GM23338 (cell line): ENCODE measurements around the gene UNC93B1.

Experiments used
- CREB1 ChIP-seq: fragments of 250-450 bp; sonication (Bioruptor Pico); IDR thresholded peaks from 2 replicates; pipeline ENCODE4 v1.5.0; 2020; ENCODE audit warnings: low read depth, mild to moderate bottlenecking, moderate library complexity
- EZH2 ChIP-seq: fragments of 200-600 bp; sonication (generic); IDR thresholded peaks from one replicate; pipeline ENCODE4 v1.8.0; 2017; ENCODE audit warnings: antibody characterized with exemption, mild to moderate bottlenecking, low read depth; ENCODE audit not compliant: unreplicated experiment
- EZH2phosphoT487 ChIP-seq: fragments of 200-600 bp; sonication (generic); IDR thresholded peaks from one replicate; pipeline ENCODE4 v1.8.1; 2018; ENCODE audit warnings: antibody characterized with exemption; ENCODE audit not compliant: unreplicated experiment
- POLR2AphosphoS5 ChIP-seq: IDR thresholded peaks from 2 replicates; pipeline ENCODE4 v1.6.1; 2016; ENCODE audit warnings: antibody characterized with exemption, low read depth
- ZNF331 ChIP-seq: fragments of 250-450 bp; sonication (Bioruptor Pico); IDR thresholded peaks from 2 replicates; pipeline ENCODE4 v1.5.0; 2020; ENCODE audit warnings: low read depth, mild to moderate bottlenecking, moderate library complexity
- TF ChIP-seq, protein P1 (sequence below), 2 experiments: fragments of 200-600 bp in 1 of 2; sonication (generic) in 1 of 2; conservative IDR thresholded peaks; 2 replicates each; pipeline versions ENCODE4 v1.5.1 to v1.6.1; 2016 to 2017; ENCODE audit warnings: antibody characterized with exemption in 2 of 2, low read depth in 2 of 2, mild to moderate bottlenecking in 2 of 2, moderate library complexity in 1 of 2

DNA sequence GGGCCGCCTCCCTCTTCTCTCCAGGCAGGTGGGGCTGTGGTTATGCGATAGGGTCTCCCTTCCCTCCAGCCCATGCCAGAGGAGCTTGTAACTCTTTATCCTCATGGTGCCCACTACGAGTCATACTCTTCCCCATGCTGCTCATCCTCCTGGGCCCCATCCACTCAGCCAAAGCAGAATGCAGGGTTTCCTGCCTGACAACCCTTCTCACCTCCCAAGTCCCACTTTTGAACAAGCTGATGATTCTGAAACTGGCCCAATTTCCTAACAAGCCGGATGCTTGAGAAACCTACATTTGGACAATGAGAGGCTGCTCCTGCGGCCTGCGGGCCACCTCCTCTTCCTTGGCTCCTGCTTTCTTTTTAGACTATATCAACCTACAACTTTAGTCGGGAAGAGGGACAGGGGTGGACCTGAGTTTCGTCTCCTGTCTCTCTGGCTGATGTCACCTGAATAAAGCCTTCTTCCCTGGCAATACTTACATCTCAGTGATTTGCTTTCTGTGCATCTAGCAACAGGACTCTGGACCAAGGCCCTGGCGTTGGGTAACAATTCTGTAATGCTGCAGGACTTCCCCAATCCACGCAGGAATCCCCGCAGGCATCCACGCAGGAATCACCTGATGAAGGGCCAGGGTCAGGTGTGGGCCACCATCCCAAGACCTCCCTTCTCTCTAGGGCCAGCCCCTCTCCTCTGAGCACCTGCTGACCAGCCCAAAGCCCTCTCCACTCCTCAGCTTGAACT, 25.1 kb upstream of the UNC93B1 start:
- no peak for TF ChIP-seq CREB1 (CRISPR knock-in tag)
- TF ChIP-seq, protein P1, sequence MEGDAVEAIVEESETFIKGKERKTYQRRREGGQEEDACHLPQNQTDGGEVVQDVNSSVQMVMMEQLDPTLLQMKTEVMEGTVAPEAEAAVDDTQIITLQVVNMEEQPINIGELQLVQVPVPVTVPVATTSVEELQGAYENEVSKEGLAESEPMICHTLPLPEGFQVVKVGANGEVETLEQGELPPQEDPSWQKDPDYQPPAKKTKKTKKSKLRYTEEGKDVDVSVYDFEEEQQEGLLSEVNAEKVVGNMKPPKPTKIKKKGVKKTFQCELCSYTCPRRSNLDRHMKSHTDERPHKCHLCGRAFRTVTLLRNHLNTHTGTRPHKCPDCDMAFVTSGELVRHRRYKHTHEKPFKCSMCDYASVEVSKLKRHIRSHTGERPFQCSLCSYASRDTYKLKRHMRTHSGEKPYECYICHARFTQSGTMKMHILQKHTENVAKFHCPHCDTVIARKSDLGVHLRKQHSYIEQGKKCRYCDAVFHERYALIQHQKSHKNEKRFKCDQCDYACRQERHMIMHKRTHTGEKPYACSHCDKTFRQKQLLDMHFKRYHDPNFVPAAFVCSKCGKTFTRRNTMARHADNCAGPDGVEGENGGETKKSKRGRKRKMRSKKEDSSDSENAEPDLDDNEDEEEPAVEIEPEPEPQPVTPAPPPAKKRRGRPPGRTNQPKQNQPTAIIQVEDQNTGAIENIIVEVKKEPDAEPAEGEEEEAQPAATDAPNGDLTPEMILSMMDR (conservative IDR thresholded peaks at IDR 0.05; ENCODE audit: low read depth in 2 of 2), result 0 out of 4 replicates have a peak, but pooled peaks of 1 of the 2 experiments have one; percentile 9
- TF ChIP-seq POLR2AphosphoS5, result no peak
- no peak for TF ChIP-seq ZNF331
- no peak for TF ChIP-seq EZH2phosphoT487
- no peak for TF ChIP-seq EZH2
